Left hindlimb (tissue), 1 donor: ENCODE results near the gene SHFL.
A peak's percentile ranks its signal among the peaks of the same experiment; 100 is the strongest.

Experiments
- DNase-seq: peaks from one replicate; pipeline ENCODE4 v3.0.0-alpha.2; 2018

Gene SHFL

GRCh38 chr19:10085641-10086590 lies at the start of gene SHFL:
Gene SHFL (plus strand): TSS chr19:10086317. CDS start chr19:10086428, 111 bp downstream.
- DNase-seq: peak; percentile 75

- DNase-seq: no peak
Measured at GRCh38 chr19:10036601-10037071, 49.5 kb upstream of the SHFL start.

- no peak for DNase-seq
Measured at GRCh38 chr19:10037367-10037766, 48.8 kb upstream of the SHFL start.

- no peak for DNase-seq
Measured at GRCh38 chr19:10037809-10038208, 48.3 kb upstream of the SHFL start.

- no peak for DNase-seq
Measured at GRCh38 chr19:10043286-10043927, 42.7 kb upstream of the SHFL start.

GRCh38 chr19:10044390-10044789 lies 41.7 kb upstream of the SHFL start:
- DNase-seq: no peak

- DNase-seq: no peak
Measured at GRCh38 chr19:10045371-10045770, 40.7 kb upstream of the SHFL start.

- no peak for DNase-seq
Measured at GRCh38 chr19:10049626-10050025, 36.5 kb upstream of the SHFL start.

- no peak for DNase-seq
Measured at GRCh38 chr19:10052602-10053360, 33.3 kb upstream of the SHFL start.

GRCh38 chr19:10061717-10062310 lies 24.3 kb upstream of the SHFL start:
- no peak for DNase-seq

- no peak for DNase-seq
Measured at GRCh38 chr19:10068205-10068604, 17.9 kb upstream of the SHFL start.

- no peak for DNase-seq
Measured at GRCh38 chr19:10069046-10069445, 17.1 kb upstream of the SHFL start.

- no peak for DNase-seq
Measured at GRCh38 chr19:10070730-10071446, 15.2 kb upstream of the SHFL start.

GRCh38 chr19:10074153-10074552 lies 12.0 kb upstream of the SHFL start:
- DNase-seq: no peak

- no peak for DNase-seq
Measured at GRCh38 chr19:10076535-10076934, 9.6 kb upstream of the SHFL start.

- no peak for DNase-seq
Measured at GRCh38 chr19:10078329-10078728, 7.8 kb upstream of the SHFL start.

GRCh38 chr19:10079031-10079453 lies 7.1 kb upstream of the SHFL start:
- DNase-seq: no peak

GRCh38 chr19:10083911-10084310 lies 2.2 kb upstream of the SHFL start:
- DNase-seq: no peak

- DNase-seq: no peak
Measured at GRCh38 chr19:10084803-10085202, 1.3 kb upstream of the SHFL start.

- peak; percentile 46 for DNase-seq
Measured at GRCh38 chr19:10086591-10087192, 575 bp downstream of the SHFL start.

- no peak for DNase-seq
Measured at GRCh38 chr19:10087296-10088061, 1.4 kb downstream of the SHFL start.
